IMR-90 (cell line): ENCODE data around the gene CLEC11A. TPM values are rescaled to one million over a fixed set of nuclear protein-coding genes. Genes with fewer than 3 reads are reported as not detected.

Source experiments
- ATAC-seq: fragments of 200-7000 bp; cut with Tn5 transposase; 2 replicates; pipeline ENCODE4 v1.9.1; 2020; ENCODE audit warnings: low read depth, mild to moderate bottlenecking, moderate library complexity
- BruUV-seq: library from RNA; stranded (reverse); fragments of 400-500 nt; replicated peaks from 2 replicates; lab custom pipeline; 2021; lab: Mats Ljungman, UMichigan
- CTCF ChIA-PET: fragments of 300-600 bp; formaldehyde crosslinking; extraction: SDS; loops from one replicate; lab custom pipeline; 2021; ENCODE audit warnings: antibody characterized with exemption; lab: Yijun Ruan, JAX
- POLR2A ChIA-PET: fragments of 300-600 bp; sonication (Branson Sonifier 250); formaldehyde crosslinking; loops from one replicate; lab custom pipeline; 2022; ENCODE audit warnings: antibody characterized with exemption; ENCODE audit not compliant: unreplicated experiment; lab: Charles Lee
- DNase-seq: peaks from one replicate; pipeline ENCODE4 v3.0.0; 2013
- H2AFZ ChIP-seq: replicated peaks from 2 replicates; pipeline ENCODE3; 2013; ENCODE audit warnings: low read length, mild to moderate bottlenecking; ENCODE audit not compliant: poor library complexity
- H2AK5ac ChIP-seq: 2 replicates; pipeline ENCODE4 v1.6.1; 2013; ENCODE audit warnings: low read depth, low read length, inconsistent platforms
- H2AK9ac ChIP-seq: replicated peaks from 2 replicates; pipeline ENCODE3; 2013; ENCODE audit warnings: mild to moderate bottlenecking, low read depth, low read length, moderate library complexity; ENCODE audit not compliant: poor library complexity
- H2BK120ac ChIP-seq: 2 replicates; pipeline ENCODE4 v1.6.1; 2013; ENCODE audit warnings: low read depth, low read length, inconsistent platforms
- H2BK15ac ChIP-seq: 3 replicates; pipeline ENCODE4 v1.6.1; 2013; ENCODE audit warnings: low read depth, low read length, inconsistent platforms
- H2BK20ac ChIP-seq: 2 replicates; pipeline ENCODE4 v1.6.1; 2013; ENCODE audit warnings: low read depth, mild to moderate bottlenecking, inconsistent platforms, low read length, moderate library complexity
- H2BK5ac ChIP-seq: 2 replicates; pipeline ENCODE4 v1.6.1; 2013; ENCODE audit warnings: mild to moderate bottlenecking, low read depth, low read length, inconsistent platforms; ENCODE audit not compliant: poor library complexity, severe bottlenecking
- H3K14ac ChIP-seq: replicated peaks from 2 replicates; pipeline ENCODE4 v1.6.1; 2013; ENCODE audit warnings: low read depth, low read length, inconsistent platforms
- H3K18ac ChIP-seq: 2 replicates; pipeline ENCODE4 v1.6.1; 2013; ENCODE audit warnings: low read depth, low read length, control low read depth
- H3K23ac ChIP-seq: 2 replicates; pipeline ENCODE4 v1.6.1; 2013; ENCODE audit warnings: low read depth, low read length, inconsistent platforms
- H3K27ac ChIP-seq: 2 replicates; pipeline ENCODE4 v1.5.1; 2013; ENCODE audit warnings: mild to moderate bottlenecking, control low read depth, low read length; ENCODE audit not compliant: insufficient read depth
- H3K27me3 ChIP-seq: 2 replicates; pipeline ENCODE4 v1.6.1; 2013; ENCODE audit warnings: low read length; ENCODE audit not compliant: control insufficient read depth, insufficient read depth
- H3K36me3 ChIP-seq: 2 replicates; pipeline ENCODE4 v1.6.1; 2013; ENCODE audit warnings: low read length, mixed read lengths; ENCODE audit not compliant: control insufficient read depth, insufficient read depth
- H3K4ac ChIP-seq: 2 replicates; pipeline ENCODE4 v1.6.1; 2013; ENCODE audit warnings: low read depth, low read length, inconsistent platforms
- H3K4me1 ChIP-seq: 2 replicates; pipeline ENCODE4 v1.6.1; 2013; ENCODE audit warnings: low read length, mixed read lengths; ENCODE audit not compliant: control insufficient read depth, insufficient read depth
- H3K4me2 ChIP-seq: 2 replicates; pipeline ENCODE4 v1.6.1; 2013; ENCODE audit warnings: low read depth, mild to moderate bottlenecking, control low read depth, low read length, moderate library complexity
- H3K4me3 ChIP-seq: 2 replicates; pipeline ENCODE4 v1.5.1; 2013; ENCODE audit warnings: low read depth, mild to moderate bottlenecking, control low read depth, low read length, moderate library complexity; ENCODE audit not compliant: insufficient read depth
- H3K56ac ChIP-seq: 2 replicates; pipeline ENCODE4 v1.6.1; 2013; ENCODE audit warnings: low read length, inconsistent platforms; ENCODE audit not compliant: insufficient read depth; ENCODE audit errors: extremely low read depth
- H3K79me1 ChIP-seq, 2 experiments: 2 replicates each; pipeline ENCODE4 v1.6.1; 2013; ENCODE audit warnings: low read length in 2 of 2, inconsistent platforms in 1 of 2, low read depth in 1 of 2
- H3K9ac ChIP-seq: 2 replicates; pipeline ENCODE4 v1.6.1; 2013; ENCODE audit warnings: low read depth, low read length, control low read depth
- H3K9me1 ChIP-seq: 2 replicates; pipeline ENCODE4 v1.6.1; 2013; ENCODE audit warnings: low read length, inconsistent platforms; ENCODE audit not compliant: insufficient read depth
- H3K9me3 ChIP-seq: 2 replicates; pipeline ENCODE4 v1.6.1; 2013; ENCODE audit warnings: low read length; ENCODE audit not compliant: control insufficient read depth, insufficient read depth
- H4K20me1 ChIP-seq: 2 replicates; pipeline ENCODE4 v1.6.1; 2013; ENCODE audit warnings: low read length, inconsistent platforms; ENCODE audit not compliant: insufficient read depth
- H4K5ac ChIP-seq: 2 replicates; pipeline ENCODE4 v1.6.1; 2013; ENCODE audit warnings: mild to moderate bottlenecking, low read depth, low read length, control low read depth
- H4K8ac ChIP-seq, 2 experiments: 2 replicates each; pipeline ENCODE4 v1.6.1; 2013; ENCODE audit warnings: low read depth in 2 of 2, low read length in 2 of 2, control low read depth in 1 of 2, inconsistent platforms in 1 of 2
- H4K91ac ChIP-seq: 2 replicates; pipeline ENCODE4 v1.6.1; 2013; ENCODE audit warnings: low read depth, low read length, inconsistent platforms; ENCODE audit not compliant: insufficient read depth
- BHLHE40 ChIP-seq: fragments of 150-350 bp; IDR thresholded peaks from 2 replicates; pipeline ENCODE4 v1.6.1; 2016; ENCODE audit warnings: mild to moderate bottlenecking, low read depth, low read length
- CEBPB ChIP-seq: IDR thresholded peaks from 2 replicates; pipeline ENCODE4 v1.6.1; 2012; ENCODE audit warnings: low read depth, low read length, improper control_type of control experiment
- CHD1 ChIP-seq: IDR thresholded peaks from 2 replicates; pipeline ENCODE4 v1.6.1; 2012; ENCODE audit warnings: low read depth, low read length, improper control_type of control experiment
- CTCF ChIP-seq: conservative IDR thresholded peaks from 2 replicates; pipeline ENCODE4 v1.5.1; 2012; ENCODE audit warnings: mild to moderate bottlenecking, low read depth, low read length, improper control_type of control experiment
- ELK1 ChIP-seq: fragments of 150-350 bp; IDR thresholded peaks from 2 replicates; pipeline ENCODE4 v1.6.1; 2016; ENCODE audit warnings: low read depth, mild to moderate bottlenecking, low read length, moderate library complexity, borderline replicate concordance
- FOS ChIP-seq: fragments of 150-350 bp; IDR thresholded peaks from 2 replicates; pipeline ENCODE4 v1.6.1; 2016; ENCODE audit warnings: low read depth, low read length
- MAFK ChIP-seq: IDR thresholded peaks from 2 replicates; pipeline ENCODE4 v1.6.1; 2012; ENCODE audit warnings: low read depth, low read length, improper control_type of control experiment
- MAZ ChIP-seq: IDR thresholded peaks from 2 replicates; pipeline ENCODE4 v1.6.1; 2012; ENCODE audit warnings: low read depth, mild to moderate bottlenecking, low read length, improper control_type of control experiment, moderate library complexity, borderline replicate concordance
- MXI1 ChIP-seq: IDR thresholded peaks from 2 replicates; pipeline ENCODE4 v1.6.1; 2012; ENCODE audit warnings: low read depth, mild to moderate bottlenecking, low read length, moderate library complexity, borderline replicate concordance
- NFE2L2 ChIP-seq: fragments of 150-350 bp; IDR thresholded peaks from 2 replicates; pipeline ENCODE4 v1.6.1; 2016; ENCODE audit warnings: low read depth, mild to moderate bottlenecking, low read length
- POLR2A ChIP-seq: IDR thresholded peaks from 2 replicates; pipeline ENCODE4 v1.6.1; 2012; ENCODE audit warnings: mild to moderate bottlenecking, low read depth, low read length
- RAD21 ChIP-seq: IDR thresholded peaks from 2 replicates; pipeline ENCODE4 v1.6.1; 2012; ENCODE audit warnings: low read length, improper control_type of control experiment
- RCOR1 ChIP-seq: IDR thresholded peaks from 2 replicates; pipeline ENCODE4 v1.6.1; 2012; ENCODE audit warnings: mild to moderate bottlenecking, low read length, improper control_type of control experiment; ENCODE audit not compliant: insufficient replicate concordance
- RFX5 ChIP-seq: IDR thresholded peaks from 2 replicates; pipeline ENCODE4 v1.8.0; 2012; ENCODE audit warnings: low read depth, mild to moderate bottlenecking, low read length, moderate library complexity
- SMC3 ChIP-seq: fragments of 150-350 bp; IDR thresholded peaks from 2 replicates; pipeline ENCODE4 v1.6.1; 2016; ENCODE audit warnings: low read depth, mild to moderate bottlenecking, antibody characterized with exemption, low read length, moderate library complexity
- USF2 ChIP-seq: fragments of 150-350 bp; IDR thresholded peaks from 2 replicates; pipeline ENCODE4 v1.6.1; 2017; ENCODE audit warnings: mild to moderate bottlenecking, antibody characterized with exemption, low read length, low read depth
- WGBS, 2 experiments: methylation state at CpG; one replicate each; pipeline versions ENCODE4 v1.1.5 to v1.1.7; 2013; ENCODE audit warnings: missing lambda C conversion rate in 2 of 2; ENCODE audit not compliant: insufficient read length in 1 of 2; ENCODE audit errors: extremely low coverage in 2 of 2; 5-methylcytosine and 5-hydroxymethylcytosine counted together
- dilution Hi-C: fragments of 300-500 bp; cut with HindIII; formaldehyde crosslinking; loops from one replicate; pipeline ENCODE4 v1.14.3; 2018; ENCODE audit warnings: low sequenced_read_pairs; ENCODE audit not compliant: unreplicated experiment
- in situ Hi-C: fragments of 300-500 bp; cut with MboI; formaldehyde crosslinking; loops from 3 replicates; pipeline ENCODE4 v1.14.3; 2019; ENCODE audit warnings: low sequenced_read_pairs, inconsistent platforms, mixed read lengths
- intact Hi-C: fragments of 100-400 bp; cut with micrococcal nuclease; formaldehyde crosslinking; loops from 2 replicates; pipeline ENCODE4 v1.10.0; 2022
- polyA plus RNA-seq, 3 experiments: library from polyadenylated mRNA; depleted of rRNA; stranded (reverse); fragments of >200 nt; gene quantifications; 2 replicates each; pipeline ENCODE4 v1.2.3, GENCODE V29; 2012; ENCODE audit warnings: low replicate concordance in 1 of 3
- total RNA-seq: library from RNA; depleted of rRNA; stranded (reverse); fragments of >200 nt; gene quantifications from 2 replicates; pipeline ENCODE4 v1.2.3, GENCODE V29; 2012

The CLEC11A gene
- total and polyA plus RNA-seq, 2 of the 4 experiments (the other 2 are of a cell fraction) = 17.0 to 152 TPM

DNA sequence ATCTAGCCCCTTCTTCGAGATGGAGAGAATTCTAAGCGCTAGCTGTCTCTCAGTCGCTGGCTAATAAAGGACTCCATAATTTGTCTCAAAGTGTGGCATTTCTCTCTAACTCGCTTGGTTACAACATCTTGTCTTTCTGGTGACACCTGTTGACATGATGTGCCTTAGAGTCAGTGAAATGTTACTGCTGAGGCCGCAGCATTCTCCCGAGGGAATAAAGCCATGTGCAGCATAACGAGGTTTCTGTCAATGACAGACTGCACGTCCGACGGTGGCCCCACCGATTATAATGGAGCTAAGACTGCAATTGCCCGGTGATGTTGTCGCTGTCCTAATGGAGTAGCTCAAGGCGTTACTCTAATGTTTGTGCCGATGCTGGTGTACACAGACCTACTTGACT is 26.8 kb downstream of the CLEC11A start:
- Histone ChIP-seq H3K27me3 (peaks cover 6% of the 10 kb centered on the region), H2BK20ac (no peak overlapping the region), H3K56ac (no peak overlapping the region), H2AK9ac (no peak overlapping the region), H3K79me1 (no peaks in the 10 kb centered on the region), H2BK15ac (no peak overlapping the region), H3K4ac (no peak overlapping the region), H3K23ac (no peak overlapping the region), H2AK5ac (no peak overlapping the region), H3K9ac (no peak overlapping the region), H3K4me2 (no peak overlapping the region), H4K8ac (no peak overlapping the region), H3K14ac (no peak overlapping the region), H3K18ac (no peak overlapping the region), H2BK120ac (no peak overlapping the region), H3K9me1 (no peaks in the 10 kb centered on the region), H3K4me3 (no peak overlapping the region), H4K91ac (no peak overlapping the region), H3K36me3 (no peaks in the 10 kb centered on the region), H2AFZ (no peak overlapping the region), H3K9me3 (no peaks in the 10 kb centered on the region), H3K4me1 (no peaks in the 10 kb centered on the region), H4K5ac (no peak overlapping the region), H4K20me1 (no peaks in the 10 kb centered on the region), H3K27ac (no peak overlapping the region), H2BK5ac (no peak overlapping the region)
- BruUV-seq = no TSS peak
- WGBS, 2 experiments = 14% methylated on average over 9 of the region's 15 CpGs; no CpG with 5 or more reads in 1 of the 2 experiments
- DNase-seq = no peak
- CTCF ChIA-PET = no interaction called here
- dilution Hi-C loops = no loop called here
- no peak for ATAC-seq
- no peak for TF ChIP-seq ELK1
- no peak for TF ChIP-seq BHLHE40
- TF ChIP-seq CEBPB = no peak
- no peak for TF ChIP-seq RAD21
- no peak for TF ChIP-seq RCOR1
- TF ChIP-seq MXI1 = no peak
- TF ChIP-seq SMC3 = no peak
- TF ChIP-seq FOS = no peak
- no peak for TF ChIP-seq NFE2L2
- no peak for TF ChIP-seq RFX5
- no peak for TF ChIP-seq CHD1
- TF ChIP-seq MAZ = no peak
- no peak for TF ChIP-seq USF2
- TF ChIP-seq CTCF = no peak
- TF ChIP-seq POLR2A = no peak
- TF ChIP-seq MAFK = no peak
- in situ Hi-C loops = no loop called here
- intact Hi-C loops = no loop called here
- POLR2A ChIA-PET = no interaction called here
